Adrenal gland (tissue), 5 donors: ENCODE data around the gene THSD4.

Experiments used
- POLR2A ChIP-seq, 2 donors: fragments of 450-650 bp; IDR thresholded peaks; one replicate each; pipeline ENCODE4 v1.6.1; 2017; ENCODE audit warnings: antibody characterized with exemption in 2 of 2, mild to moderate bottlenecking in 2 of 2, moderate library complexity in 1 of 2
- TF ChIP-seq, protein P1 (sequence below), 6 experiments: fragments of 450-650 bp in 4 of 6; fragments of 200-600 bp in 2 of 6; sonication (generic) in 1 of 6; IDR thresholded peaks; 1 replicate in 5 of 6; 2 replicates in 1 of 6; pipeline versions ENCODE4 v1.5.1 to v1.8.0; 2016 to 2021; ENCODE audit warnings: antibody characterized with exemption in 6 of 6, mild to moderate bottlenecking in 2 of 6, moderate library complexity in 1 of 6
- donor health status: DM: no; HTN: no; CAD: no.

DNA sequence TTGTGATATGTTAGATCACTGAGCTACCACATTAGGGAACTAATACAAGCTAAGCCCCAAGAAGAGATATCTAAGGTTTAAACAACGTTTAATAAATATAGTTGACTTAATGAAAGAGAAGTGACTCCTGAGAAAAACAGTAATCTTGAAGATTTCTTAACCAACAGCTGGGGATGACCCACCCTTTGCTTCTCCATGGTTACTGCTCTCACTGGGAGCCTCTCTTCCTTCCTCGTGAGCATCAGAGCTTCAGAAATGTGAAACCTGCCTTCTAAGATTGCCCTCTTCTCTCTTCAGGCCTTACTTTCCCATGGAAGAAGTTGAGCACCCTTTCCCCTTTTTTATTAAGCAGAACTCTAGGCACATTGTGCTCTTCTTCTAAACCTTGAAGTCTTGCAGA, 562.9 kb downstream of the THSD4 start:
- TF ChIP-seq, protein P1, sequence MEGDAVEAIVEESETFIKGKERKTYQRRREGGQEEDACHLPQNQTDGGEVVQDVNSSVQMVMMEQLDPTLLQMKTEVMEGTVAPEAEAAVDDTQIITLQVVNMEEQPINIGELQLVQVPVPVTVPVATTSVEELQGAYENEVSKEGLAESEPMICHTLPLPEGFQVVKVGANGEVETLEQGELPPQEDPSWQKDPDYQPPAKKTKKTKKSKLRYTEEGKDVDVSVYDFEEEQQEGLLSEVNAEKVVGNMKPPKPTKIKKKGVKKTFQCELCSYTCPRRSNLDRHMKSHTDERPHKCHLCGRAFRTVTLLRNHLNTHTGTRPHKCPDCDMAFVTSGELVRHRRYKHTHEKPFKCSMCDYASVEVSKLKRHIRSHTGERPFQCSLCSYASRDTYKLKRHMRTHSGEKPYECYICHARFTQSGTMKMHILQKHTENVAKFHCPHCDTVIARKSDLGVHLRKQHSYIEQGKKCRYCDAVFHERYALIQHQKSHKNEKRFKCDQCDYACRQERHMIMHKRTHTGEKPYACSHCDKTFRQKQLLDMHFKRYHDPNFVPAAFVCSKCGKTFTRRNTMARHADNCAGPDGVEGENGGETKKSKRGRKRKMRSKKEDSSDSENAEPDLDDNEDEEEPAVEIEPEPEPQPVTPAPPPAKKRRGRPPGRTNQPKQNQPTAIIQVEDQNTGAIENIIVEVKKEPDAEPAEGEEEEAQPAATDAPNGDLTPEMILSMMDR (IDR thresholded peaks at IDR 0.05): no peak
- TF ChIP-seq POLR2A (IDR thresholded peaks at IDR 0.05): no peak
